ENCODE measurements around the gene KLHDC4.

KLHDC4 gene

GRCh38 chr16:87698676-87699199 lies 67.0 kb downstream of the KLHDC4 start:
- DNase-seq (ENCODE audit: low spot score) = no peak

GRCh38 chr16:87698241-87698640 lies 67.5 kb downstream of the KLHDC4 start:
- no peak for DNase-seq (ENCODE audit: low spot score)

GRCh38 chr16:87697792-87698191 lies 68.0 kb downstream of the KLHDC4 start:
- no peak for DNase-seq (ENCODE audit: low spot score)

GRCh38 chr16:87697256-87697655 lies 68.5 kb downstream of the KLHDC4 start:
- no peak for DNase-seq (ENCODE audit: low spot score)

- DNase-seq (ENCODE audit: low spot score) = no peak
These were observed 69.1 kb downstream of the KLHDC4 start for GRCh38 chr16:87696726-87697125.

GRCh38 chr16:87695534-87695933 lies 70.3 kb downstream of the KLHDC4 start:
- DNase-seq (ENCODE audit: low spot score) = no peak

GRCh38 chr16:87694441-87695125 lies 71.2 kb downstream of the KLHDC4 start:
- no peak for DNase-seq (ENCODE audit: low spot score)

GRCh38 chr16:87693827-87694226 lies 72.0 kb downstream of the KLHDC4 start:
- DNase-seq (ENCODE audit: low spot score) = no peak

GRCh38 chr16:87692756-87693155 lies 73.0 kb downstream of the KLHDC4 start:
- DNase-seq (ENCODE audit: low spot score) = no peak

GRCh38 chr16:87692176-87692575 lies 73.6 kb downstream of the KLHDC4 start:
- DNase-seq (ENCODE audit: low spot score) = no peak

- DNase-seq (ENCODE audit: low spot score) = no peak
These were observed 74.1 kb downstream of the KLHDC4 start for GRCh38 chr16:87691686-87692079.

- DNase-seq (ENCODE audit: low spot score) = no peak
These were observed 74.7 kb downstream of the KLHDC4 start for GRCh38 chr16:87690911-87691685.

- no peak for DNase-seq (ENCODE audit: low spot score)
These were observed 75.8 kb downstream of the KLHDC4 start for GRCh38 chr16:87689956-87690465.

GRCh38 chr16:87688876-87689815 lies 76.6 kb downstream of the KLHDC4 start:
- DNase-seq (ENCODE audit: low spot score) = no peak

- DNase-seq (ENCODE audit: low spot score) = no peak
These were observed 77.7 kb downstream of the KLHDC4 start for GRCh38 chr16:87687998-87688529.

GRCh38 chr16:87687126-87687910 lies 78.5 kb downstream of the KLHDC4 start:
- DNase-seq (ENCODE audit: low spot score) = no peak

GRCh38 chr16:87686697-87687096 lies 79.1 kb downstream of the KLHDC4 start:
- DNase-seq (ENCODE audit: low spot score) = no peak

GRCh38 chr16:87685766-87686165 lies 80.0 kb downstream of the KLHDC4 start:
- no peak for DNase-seq (ENCODE audit: low spot score)

- DNase-seq (ENCODE audit: low spot score) = no peak
These were observed 80.4 kb downstream of the KLHDC4 start for GRCh38 chr16:87685405-87685755.

- no peak for DNase-seq (ENCODE audit: low spot score)
These were observed 80.9 kb downstream of the KLHDC4 start for GRCh38 chr16:87684711-87685404.
